IMR-90 (cell line): ENCODE data around the gene OTOA. TPM values are rescaled to one million over a fixed set of nuclear protein-coding genes. Genes with fewer than 3 reads are reported as not detected.

Experiments
- ATAC-seq: fragments of 200-7000 bp; cut with Tn5 transposase; 2 replicates; pipeline ENCODE4 v1.9.1; 2020; ENCODE audit warnings: low read depth, mild to moderate bottlenecking, moderate library complexity
- BruUV-seq: library from RNA; stranded (reverse); fragments of 400-500 nt; replicated peaks from 2 replicates; lab custom pipeline; 2021; lab: Mats Ljungman, UMichigan
- CTCF ChIA-PET: fragments of 300-600 bp; formaldehyde crosslinking; extraction: SDS; loops from one replicate; lab custom pipeline; 2021; ENCODE audit warnings: antibody characterized with exemption; lab: Yijun Ruan, JAX
- POLR2A ChIA-PET: fragments of 300-600 bp; sonication (Branson Sonifier 250); formaldehyde crosslinking; loops from one replicate; lab custom pipeline; 2022; ENCODE audit warnings: antibody characterized with exemption; ENCODE audit not compliant: unreplicated experiment; lab: Charles Lee
- DNase-seq: peaks from one replicate; pipeline ENCODE4 v3.0.0; 2013
- H2AFZ ChIP-seq: replicated peaks from 2 replicates; pipeline ENCODE3; 2013; ENCODE audit warnings: low read length, mild to moderate bottlenecking; ENCODE audit not compliant: poor library complexity
- H2AK5ac ChIP-seq: 2 replicates; pipeline ENCODE4 v1.6.1; 2013; ENCODE audit warnings: low read depth, low read length, inconsistent platforms
- H2AK9ac ChIP-seq: replicated peaks from 2 replicates; pipeline ENCODE3; 2013; ENCODE audit warnings: mild to moderate bottlenecking, low read depth, low read length, moderate library complexity; ENCODE audit not compliant: poor library complexity
- H2BK120ac ChIP-seq: 2 replicates; pipeline ENCODE4 v1.6.1; 2013; ENCODE audit warnings: low read depth, low read length, inconsistent platforms
- H2BK15ac ChIP-seq: 3 replicates; pipeline ENCODE4 v1.6.1; 2013; ENCODE audit warnings: low read depth, low read length, inconsistent platforms
- H2BK20ac ChIP-seq: 2 replicates; pipeline ENCODE4 v1.6.1; 2013; ENCODE audit warnings: low read depth, mild to moderate bottlenecking, inconsistent platforms, low read length, moderate library complexity
- H2BK5ac ChIP-seq: 2 replicates; pipeline ENCODE4 v1.6.1; 2013; ENCODE audit warnings: mild to moderate bottlenecking, low read depth, low read length, inconsistent platforms; ENCODE audit not compliant: poor library complexity, severe bottlenecking
- H3K14ac ChIP-seq: replicated peaks from 2 replicates; pipeline ENCODE4 v1.6.1; 2013; ENCODE audit warnings: low read depth, low read length, inconsistent platforms
- H3K18ac ChIP-seq: 2 replicates; pipeline ENCODE4 v1.6.1; 2013; ENCODE audit warnings: low read depth, low read length, control low read depth
- H3K23ac ChIP-seq: 2 replicates; pipeline ENCODE4 v1.6.1; 2013; ENCODE audit warnings: low read depth, low read length, inconsistent platforms
- H3K27ac ChIP-seq: 2 replicates; pipeline ENCODE4 v1.5.1; 2013; ENCODE audit warnings: mild to moderate bottlenecking, control low read depth, low read length; ENCODE audit not compliant: insufficient read depth
- H3K27me3 ChIP-seq: 2 replicates; pipeline ENCODE4 v1.6.1; 2013; ENCODE audit warnings: low read length; ENCODE audit not compliant: control insufficient read depth, insufficient read depth
- H3K36me3 ChIP-seq: 2 replicates; pipeline ENCODE4 v1.6.1; 2013; ENCODE audit warnings: low read length, mixed read lengths; ENCODE audit not compliant: control insufficient read depth, insufficient read depth
- H3K4ac ChIP-seq: 2 replicates; pipeline ENCODE4 v1.6.1; 2013; ENCODE audit warnings: low read depth, low read length, inconsistent platforms
- H3K4me1 ChIP-seq: 2 replicates; pipeline ENCODE4 v1.6.1; 2013; ENCODE audit warnings: low read length, mixed read lengths; ENCODE audit not compliant: control insufficient read depth, insufficient read depth
- H3K4me2 ChIP-seq: 2 replicates; pipeline ENCODE4 v1.6.1; 2013; ENCODE audit warnings: low read depth, mild to moderate bottlenecking, control low read depth, low read length, moderate library complexity
- H3K4me3 ChIP-seq: 2 replicates; pipeline ENCODE4 v1.5.1; 2013; ENCODE audit warnings: low read depth, mild to moderate bottlenecking, control low read depth, low read length, moderate library complexity; ENCODE audit not compliant: insufficient read depth
- H3K56ac ChIP-seq: 2 replicates; pipeline ENCODE4 v1.6.1; 2013; ENCODE audit warnings: low read length, inconsistent platforms; ENCODE audit not compliant: insufficient read depth; ENCODE audit errors: extremely low read depth
- H3K79me1 ChIP-seq, 2 experiments: 2 replicates each; pipeline ENCODE4 v1.6.1; 2013; ENCODE audit warnings: low read length in 2 of 2, inconsistent platforms in 1 of 2, low read depth in 1 of 2
- H3K9ac ChIP-seq: 2 replicates; pipeline ENCODE4 v1.6.1; 2013; ENCODE audit warnings: low read depth, low read length, control low read depth
- H3K9me1 ChIP-seq: 2 replicates; pipeline ENCODE4 v1.6.1; 2013; ENCODE audit warnings: low read length, inconsistent platforms; ENCODE audit not compliant: insufficient read depth
- H3K9me3 ChIP-seq: 2 replicates; pipeline ENCODE4 v1.6.1; 2013; ENCODE audit warnings: low read length; ENCODE audit not compliant: control insufficient read depth, insufficient read depth
- H4K20me1 ChIP-seq: 2 replicates; pipeline ENCODE4 v1.6.1; 2013; ENCODE audit warnings: low read length, inconsistent platforms; ENCODE audit not compliant: insufficient read depth
- H4K5ac ChIP-seq: 2 replicates; pipeline ENCODE4 v1.6.1; 2013; ENCODE audit warnings: mild to moderate bottlenecking, low read depth, low read length, control low read depth
- H4K8ac ChIP-seq, 2 experiments: 2 replicates each; pipeline ENCODE4 v1.6.1; 2013; ENCODE audit warnings: low read depth in 2 of 2, low read length in 2 of 2, control low read depth in 1 of 2, inconsistent platforms in 1 of 2
- H4K91ac ChIP-seq: 2 replicates; pipeline ENCODE4 v1.6.1; 2013; ENCODE audit warnings: low read depth, low read length, inconsistent platforms; ENCODE audit not compliant: insufficient read depth
- BHLHE40 ChIP-seq: fragments of 150-350 bp; IDR thresholded peaks from 2 replicates; pipeline ENCODE4 v1.6.1; 2016; ENCODE audit warnings: mild to moderate bottlenecking, low read depth, low read length
- CEBPB ChIP-seq: IDR thresholded peaks from 2 replicates; pipeline ENCODE4 v1.6.1; 2012; ENCODE audit warnings: low read depth, low read length, improper control_type of control experiment
- CHD1 ChIP-seq: IDR thresholded peaks from 2 replicates; pipeline ENCODE4 v1.6.1; 2012; ENCODE audit warnings: low read depth, low read length, improper control_type of control experiment
- FOS ChIP-seq: fragments of 150-350 bp; IDR thresholded peaks from 2 replicates; pipeline ENCODE4 v1.6.1; 2016; ENCODE audit warnings: low read depth, low read length
- MAFK ChIP-seq: IDR thresholded peaks from 2 replicates; pipeline ENCODE4 v1.6.1; 2012; ENCODE audit warnings: low read depth, low read length, improper control_type of control experiment
- MAZ ChIP-seq: IDR thresholded peaks from 2 replicates; pipeline ENCODE4 v1.6.1; 2012; ENCODE audit warnings: low read depth, mild to moderate bottlenecking, low read length, improper control_type of control experiment, moderate library complexity, borderline replicate concordance
- MXI1 ChIP-seq: IDR thresholded peaks from 2 replicates; pipeline ENCODE4 v1.6.1; 2012; ENCODE audit warnings: low read depth, mild to moderate bottlenecking, low read length, moderate library complexity, borderline replicate concordance
- NFE2L2 ChIP-seq: fragments of 150-350 bp; IDR thresholded peaks from 2 replicates; pipeline ENCODE4 v1.6.1; 2016; ENCODE audit warnings: low read depth, mild to moderate bottlenecking, low read length
- POLR2A ChIP-seq: IDR thresholded peaks from 2 replicates; pipeline ENCODE4 v1.6.1; 2012; ENCODE audit warnings: mild to moderate bottlenecking, low read depth, low read length
- RAD21 ChIP-seq: IDR thresholded peaks from 2 replicates; pipeline ENCODE4 v1.6.1; 2012; ENCODE audit warnings: low read length, improper control_type of control experiment
- RCOR1 ChIP-seq: IDR thresholded peaks from 2 replicates; pipeline ENCODE4 v1.6.1; 2012; ENCODE audit warnings: mild to moderate bottlenecking, low read length, improper control_type of control experiment; ENCODE audit not compliant: insufficient replicate concordance
- RFX5 ChIP-seq: IDR thresholded peaks from 2 replicates; pipeline ENCODE4 v1.8.0; 2012; ENCODE audit warnings: low read depth, mild to moderate bottlenecking, low read length, moderate library complexity
- SMC3 ChIP-seq: fragments of 150-350 bp; IDR thresholded peaks from 2 replicates; pipeline ENCODE4 v1.6.1; 2016; ENCODE audit warnings: low read depth, mild to moderate bottlenecking, antibody characterized with exemption, low read length, moderate library complexity
- WGBS, 2 experiments: methylation state at CpG; one replicate each; pipeline versions ENCODE4 v1.1.5 to v1.1.7; 2013; ENCODE audit warnings: missing lambda C conversion rate in 2 of 2; ENCODE audit not compliant: insufficient read length in 1 of 2; ENCODE audit errors: extremely low coverage in 2 of 2; 5-methylcytosine and 5-hydroxymethylcytosine counted together
- dilution Hi-C: fragments of 300-500 bp; cut with HindIII; formaldehyde crosslinking; loops from one replicate; pipeline ENCODE4 v1.14.3; 2018; ENCODE audit warnings: low sequenced_read_pairs; ENCODE audit not compliant: unreplicated experiment
- in situ Hi-C: fragments of 300-500 bp; cut with MboI; formaldehyde crosslinking; loops from 3 replicates; pipeline ENCODE4 v1.14.3; 2019; ENCODE audit warnings: low sequenced_read_pairs, inconsistent platforms, mixed read lengths
- intact Hi-C: fragments of 100-400 bp; cut with micrococcal nuclease; formaldehyde crosslinking; loops from 2 replicates; pipeline ENCODE4 v1.10.0; 2022
- polyA plus RNA-seq, 3 experiments: library from polyadenylated mRNA; depleted of rRNA; stranded (reverse); fragments of >200 nt; gene quantifications; 2 replicates each; pipeline ENCODE4 v1.2.3, GENCODE V29; 2012; ENCODE audit warnings: low replicate concordance in 1 of 3
- total RNA-seq: library from RNA; depleted of rRNA; stranded (reverse); fragments of >200 nt; gene quantifications from 2 replicates; pipeline ENCODE4 v1.2.3, GENCODE V29; 2012
- TF ChIP-seq, protein P1 (sequence below): fragments of 150-350 bp; IDR thresholded peaks from 2 replicates; pipeline ENCODE4 v1.6.1; 2017; ENCODE audit warnings: mild to moderate bottlenecking, antibody characterized with exemption, low read length, low read depth
- TF ChIP-seq, protein P2 (sequence below): fragments of 150-350 bp; IDR thresholded peaks from 2 replicates; pipeline ENCODE4 v1.6.1; 2016; ENCODE audit warnings: low read depth, mild to moderate bottlenecking, low read length, moderate library complexity, borderline replicate concordance
- TF ChIP-seq, protein P3 (sequence below): conservative IDR thresholded peaks from 2 replicates; pipeline ENCODE4 v1.5.1; 2012; ENCODE audit warnings: mild to moderate bottlenecking, low read depth, low read length, improper control_type of control experiment

The OTOA gene
- total and polyA plus RNA-seq, 2 of the 4 experiments (the other 2 are of a cell fraction), result 0.02 TPM; not detected in 1

DNA sequence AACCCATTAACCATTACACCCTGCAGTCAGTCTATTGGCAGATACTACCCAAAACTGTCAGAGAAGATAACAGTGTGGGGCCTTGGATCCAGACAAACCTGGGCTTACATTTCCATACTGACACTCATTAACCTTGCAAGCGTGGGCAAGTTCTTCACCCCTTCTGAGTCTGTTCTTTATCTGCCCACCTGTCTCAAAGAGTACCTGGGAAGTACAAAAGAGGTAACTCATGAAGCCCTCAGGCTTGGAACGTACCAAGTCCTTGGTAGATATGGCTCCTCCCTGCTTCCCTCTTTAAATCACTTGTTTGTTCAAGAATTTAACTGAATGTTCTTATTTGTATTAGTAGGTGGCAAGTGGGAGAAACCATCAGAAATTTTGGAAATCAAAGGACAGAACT lies 8.9 kb upstream of the OTOA start:
- no TSS peak for BruUV-seq
- no peak overlapping the region for H4K91ac ChIP-seq
- no peak overlapping the region for H3K23ac ChIP-seq
- no peak overlapping the region for H3K56ac ChIP-seq
- no peak overlapping the region for H3K14ac ChIP-seq
- H2AK9ac ChIP-seq, result no peak overlapping the region
- ChIA-PET POLR2A (no interaction called here), CTCF (no interaction called here)
- no peak overlapping the region for H3K4me3 ChIP-seq
- H2BK20ac ChIP-seq, result no peak overlapping the region
- peaks cover 3% of the 10 kb centered on the region for H3K36me3 ChIP-seq
- H3K4me1 ChIP-seq, result no peaks in the 10 kb centered on the region; the same call in 1 of the 2 replicates
- in situ Hi-C loops, result loop anchor here (10.0 kb wide), 1 partner anchor 60 kb away; the partner anchor contains the start of gene METTL9
- ATAC-seq (no peak), DNase-seq (no peak)
- H3K18ac ChIP-seq, result no peak overlapping the region
- no peak overlapping the region for H2BK15ac ChIP-seq
- H3K4ac ChIP-seq, result no peak overlapping the region
- H3K27ac ChIP-seq, result no peak overlapping the region
- no peak overlapping the region for H2AFZ ChIP-seq
- H2BK5ac ChIP-seq, result no peak overlapping the region
- dilution Hi-C loops, result no loop called here
- H2AK5ac ChIP-seq, result no peak overlapping the region
- no peak overlapping the region for H4K5ac ChIP-seq
- H3K27me3 ChIP-seq, result no peaks in the 10 kb centered on the region
- 100% methylated on average over 1 of the region's 2 CpGs; no CpG with 5 or more reads in 1 of the 2 experiments for WGBS, 2 experiments
- H3K9me3 ChIP-seq, result no peaks in the 10 kb centered on the region
- peaks cover 6 to 8% of the 10 kb centered on the region in 2 experiments for H3K79me1 ChIP-seq
- H3K9me1 ChIP-seq, result no peaks in the 10 kb centered on the region
- H3K4me2 ChIP-seq, result no peak overlapping the region
- H2BK120ac ChIP-seq, result no peak overlapping the region
- TF ChIP-seq, protein P1, sequence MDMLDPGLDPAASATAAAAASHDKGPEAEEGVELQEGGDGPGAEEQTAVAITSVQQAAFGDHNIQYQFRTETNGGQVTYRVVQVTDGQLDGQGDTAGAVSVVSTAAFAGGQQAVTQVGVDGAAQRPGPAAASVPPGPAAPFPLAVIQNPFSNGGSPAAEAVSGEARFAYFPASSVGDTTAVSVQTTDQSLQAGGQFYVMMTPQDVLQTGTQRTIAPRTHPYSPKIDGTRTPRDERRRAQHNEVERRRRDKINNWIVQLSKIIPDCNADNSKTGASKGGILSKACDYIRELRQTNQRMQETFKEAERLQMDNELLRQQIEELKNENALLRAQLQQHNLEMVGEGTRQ, result no peak
- TF ChIP-seq RCOR1, result no peak
- no peak for TF ChIP-seq MXI1
- no peak for TF ChIP-seq BHLHE40
- TF ChIP-seq NFE2L2, result no peak
- TF ChIP-seq MAZ, result no peak
- TF ChIP-seq, protein P2, sequence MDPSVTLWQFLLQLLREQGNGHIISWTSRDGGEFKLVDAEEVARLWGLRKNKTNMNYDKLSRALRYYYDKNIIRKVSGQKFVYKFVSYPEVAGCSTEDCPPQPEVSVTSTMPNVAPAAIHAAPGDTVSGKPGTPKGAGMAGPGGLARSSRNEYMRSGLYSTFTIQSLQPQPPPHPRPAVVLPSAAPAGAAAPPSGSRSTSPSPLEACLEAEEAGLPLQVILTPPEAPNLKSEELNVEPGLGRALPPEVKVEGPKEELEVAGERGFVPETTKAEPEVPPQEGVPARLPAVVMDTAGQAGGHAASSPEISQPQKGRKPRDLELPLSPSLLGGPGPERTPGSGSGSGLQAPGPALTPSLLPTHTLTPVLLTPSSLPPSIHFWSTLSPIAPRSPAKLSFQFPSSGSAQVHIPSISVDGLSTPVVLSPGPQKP, result no peak
- no peak for TF ChIP-seq CEBPB
- TF ChIP-seq FOS, result no peak
- no peak for TF ChIP-seq RFX5
- TF ChIP-seq, protein P3, sequence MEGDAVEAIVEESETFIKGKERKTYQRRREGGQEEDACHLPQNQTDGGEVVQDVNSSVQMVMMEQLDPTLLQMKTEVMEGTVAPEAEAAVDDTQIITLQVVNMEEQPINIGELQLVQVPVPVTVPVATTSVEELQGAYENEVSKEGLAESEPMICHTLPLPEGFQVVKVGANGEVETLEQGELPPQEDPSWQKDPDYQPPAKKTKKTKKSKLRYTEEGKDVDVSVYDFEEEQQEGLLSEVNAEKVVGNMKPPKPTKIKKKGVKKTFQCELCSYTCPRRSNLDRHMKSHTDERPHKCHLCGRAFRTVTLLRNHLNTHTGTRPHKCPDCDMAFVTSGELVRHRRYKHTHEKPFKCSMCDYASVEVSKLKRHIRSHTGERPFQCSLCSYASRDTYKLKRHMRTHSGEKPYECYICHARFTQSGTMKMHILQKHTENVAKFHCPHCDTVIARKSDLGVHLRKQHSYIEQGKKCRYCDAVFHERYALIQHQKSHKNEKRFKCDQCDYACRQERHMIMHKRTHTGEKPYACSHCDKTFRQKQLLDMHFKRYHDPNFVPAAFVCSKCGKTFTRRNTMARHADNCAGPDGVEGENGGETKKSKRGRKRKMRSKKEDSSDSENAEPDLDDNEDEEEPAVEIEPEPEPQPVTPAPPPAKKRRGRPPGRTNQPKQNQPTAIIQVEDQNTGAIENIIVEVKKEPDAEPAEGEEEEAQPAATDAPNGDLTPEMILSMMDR, result no peak
- no peak for TF ChIP-seq CHD1
- TF ChIP-seq RAD21, result no peak
- TF ChIP-seq POLR2A, result no peak
- TF ChIP-seq SMC3, result no peak
- TF ChIP-seq MAFK, result no peak
- H3K9ac ChIP-seq, result no peak overlapping the region
- H4K8ac ChIP-seq, result no peak overlapping the region
- intact Hi-C loops, result loop anchor here (5.0 kb wide), 2 partner anchors 52 to 532 kb away; no protein-coding TSS in a partner anchor
- H4K20me1 ChIP-seq, result no peaks in the 10 kb centered on the region
